ENCODE data around the gene MKI67. TPM values are rescaled to one million over a fixed set of nuclear protein-coding genes. Genes with fewer than 3 reads are reported as not detected.
A peak's percentile ranks its signal among the peaks of the same experiment; 100 is the strongest.

Gene MKI67
- total RNA-seq, 2 donors from 2014 or later = 0.41 to 2.7 TPM

DNA sequence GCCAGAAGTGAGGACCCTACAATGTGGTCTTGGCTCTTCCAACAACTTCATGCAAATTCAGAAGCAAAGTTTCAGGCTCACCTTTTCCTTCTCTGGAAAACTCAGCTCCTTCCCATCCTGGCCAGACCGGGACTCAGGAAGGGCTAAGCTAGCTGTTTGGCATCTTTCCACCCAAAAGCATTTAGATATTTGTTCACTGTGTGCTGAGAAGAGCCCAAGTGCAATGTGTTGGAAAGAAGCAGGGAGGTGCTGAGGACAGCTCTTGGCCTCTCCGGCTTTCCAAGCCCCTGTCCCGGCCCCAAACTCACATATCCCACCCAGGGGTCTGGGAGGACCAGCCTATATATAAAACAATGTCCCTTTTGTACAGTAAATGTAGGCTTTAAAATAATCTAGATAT is 44.5 kb downstream of the MKI67 start:
- Histone ChIP-seq H3K36me3 (no peaks in the 10 kb centered on the region), H3K27ac (no peak overlapping the region), H3K9me3 (no peaks in the 10 kb centered on the region), H3K4me1 (ENCODE audit: control insufficient read depth in 1 of 2, low read depth in 2 of 2) (no peaks in the 10 kb centered on the region), H3K27me3 (replicated peaks; ENCODE audit: insufficient read depth) (no peaks in the 10 kb centered on the region), H3K4me3 (no peak overlapping the region)
- ATAC-seq (ENCODE audit: insufficient number of reproducible peaks, low FRiP score, low read depth) (no peak), DNase-seq (ENCODE audit: low spot score) (no peak)
- TF ChIP-seq, protein P1, sequence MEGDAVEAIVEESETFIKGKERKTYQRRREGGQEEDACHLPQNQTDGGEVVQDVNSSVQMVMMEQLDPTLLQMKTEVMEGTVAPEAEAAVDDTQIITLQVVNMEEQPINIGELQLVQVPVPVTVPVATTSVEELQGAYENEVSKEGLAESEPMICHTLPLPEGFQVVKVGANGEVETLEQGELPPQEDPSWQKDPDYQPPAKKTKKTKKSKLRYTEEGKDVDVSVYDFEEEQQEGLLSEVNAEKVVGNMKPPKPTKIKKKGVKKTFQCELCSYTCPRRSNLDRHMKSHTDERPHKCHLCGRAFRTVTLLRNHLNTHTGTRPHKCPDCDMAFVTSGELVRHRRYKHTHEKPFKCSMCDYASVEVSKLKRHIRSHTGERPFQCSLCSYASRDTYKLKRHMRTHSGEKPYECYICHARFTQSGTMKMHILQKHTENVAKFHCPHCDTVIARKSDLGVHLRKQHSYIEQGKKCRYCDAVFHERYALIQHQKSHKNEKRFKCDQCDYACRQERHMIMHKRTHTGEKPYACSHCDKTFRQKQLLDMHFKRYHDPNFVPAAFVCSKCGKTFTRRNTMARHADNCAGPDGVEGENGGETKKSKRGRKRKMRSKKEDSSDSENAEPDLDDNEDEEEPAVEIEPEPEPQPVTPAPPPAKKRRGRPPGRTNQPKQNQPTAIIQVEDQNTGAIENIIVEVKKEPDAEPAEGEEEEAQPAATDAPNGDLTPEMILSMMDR (IDR thresholded peaks at IDR 0.05) = no peak

DNA sequence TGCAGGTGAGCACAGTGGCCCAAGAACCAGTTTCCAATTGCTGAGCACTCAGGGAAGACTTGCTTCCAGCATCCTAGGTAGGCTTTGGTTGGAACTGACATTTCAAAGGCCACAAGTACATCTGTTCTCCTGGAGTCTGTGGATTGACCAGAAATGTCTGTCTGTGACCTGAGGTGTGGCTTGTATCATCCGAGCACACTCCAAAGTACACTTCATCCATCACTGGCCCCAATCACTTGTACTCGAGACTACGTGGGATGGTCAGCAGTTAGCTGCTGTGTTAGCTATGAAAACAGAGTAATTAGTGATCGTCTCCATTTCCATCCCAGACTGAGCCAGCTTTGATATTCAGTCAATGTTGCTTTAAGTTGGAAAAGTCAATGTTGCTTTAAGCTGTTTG is 45.0 kb downstream of the MKI67 start:
- Histone ChIP-seq H3K27ac (no peak overlapping the region), H3K36me3 (no peaks in the 10 kb centered on the region), H3K4me3 (no peak overlapping the region), H3K4me1 (ENCODE audit: control insufficient read depth in 1 of 2, low read depth in 2 of 2) (no peaks in the 10 kb centered on the region), H3K9me3 (no peaks in the 10 kb centered on the region), H3K27me3 (replicated peaks; ENCODE audit: insufficient read depth) (no peaks in the 10 kb centered on the region)
- ATAC-seq (ENCODE audit: insufficient number of reproducible peaks, low FRiP score, low read depth) = no peak
- TF ChIP-seq, protein P1 (IDR thresholded peaks at IDR 0.05) = no peak
- no peak for DNase-seq (ENCODE audit: low spot score)

DNA sequence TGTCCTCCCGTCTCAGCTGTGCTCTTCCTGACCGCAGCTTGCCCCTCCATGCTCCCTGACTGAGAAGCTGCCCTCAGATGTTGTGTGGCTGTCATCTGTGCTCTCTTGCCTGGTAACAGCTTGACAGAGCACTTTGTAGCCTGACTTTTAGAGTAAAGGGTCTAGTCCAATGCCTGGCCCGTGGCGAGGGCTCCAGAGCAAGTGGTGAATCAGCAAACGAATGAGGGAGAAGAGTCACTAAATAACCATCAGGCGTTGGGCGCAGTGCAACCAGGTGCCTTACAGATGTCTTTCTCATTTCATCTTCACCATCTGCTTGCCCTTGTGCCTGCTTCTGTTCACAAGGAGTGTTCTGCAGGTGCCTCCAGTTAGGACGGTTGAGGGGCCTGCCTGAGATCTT is 45.6 kb downstream of the MKI67 start:
- ATAC-seq (ENCODE audit: insufficient number of reproducible peaks, low FRiP score, low read depth) (no peak), DNase-seq (ENCODE audit: low spot score) (no peak)
- Histone ChIP-seq H3K4me1 (ENCODE audit: control insufficient read depth in 1 of 2, low read depth in 2 of 2) (no peaks in the 10 kb centered on the region), H3K36me3 (no peaks in the 10 kb centered on the region), H3K9me3 (no peaks in the 10 kb centered on the region), H3K4me3 (no peak overlapping the region), H3K27me3 (replicated peaks; ENCODE audit: insufficient read depth) (no peaks in the 10 kb centered on the region), H3K27ac (no peak overlapping the region)
- TF ChIP-seq, protein P1 (IDR thresholded peaks at IDR 0.05) = no peak

DNA sequence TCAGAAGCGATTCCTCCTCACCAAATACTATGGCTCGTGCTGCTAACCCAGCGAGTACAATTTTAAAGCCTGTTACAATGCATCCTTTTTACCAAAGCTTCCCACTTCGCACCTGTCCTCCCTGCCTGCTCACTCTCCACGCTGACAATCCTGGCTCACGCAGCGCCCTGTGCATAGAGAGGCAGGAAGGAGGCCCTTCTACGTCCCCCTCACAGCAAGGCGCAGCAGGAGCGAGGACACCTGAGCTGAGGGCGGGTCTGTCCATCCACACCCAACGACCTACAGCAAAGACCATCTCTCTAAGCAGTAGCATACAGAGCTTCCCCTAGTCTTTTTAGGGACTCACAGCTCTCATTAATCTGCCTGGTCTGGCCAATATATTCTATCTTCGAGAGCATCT is 46.0 kb downstream of the MKI67 start:
- ATAC-seq (ENCODE audit: insufficient number of reproducible peaks, low FRiP score, low read depth) (no peak), DNase-seq (ENCODE audit: low spot score) (no peak)
- TF ChIP-seq, protein P1 (IDR thresholded peaks at IDR 0.05) = no peak
- no peaks in the 10 kb centered on the region for H3K36me3 ChIP-seq
- H3K4me3 ChIP-seq = no peak overlapping the region
- H3K9me3 ChIP-seq = no peaks in the 10 kb centered on the region
- H3K27me3 ChIP-seq (replicated peaks; ENCODE audit: insufficient read depth) = no peaks in the 10 kb centered on the region
- H3K27ac ChIP-seq = no peak overlapping the region
- no peaks in the 10 kb centered on the region for H3K4me1 ChIP-seq (ENCODE audit: control insufficient read depth in 1 of 2, low read depth in 2 of 2)

DNA sequence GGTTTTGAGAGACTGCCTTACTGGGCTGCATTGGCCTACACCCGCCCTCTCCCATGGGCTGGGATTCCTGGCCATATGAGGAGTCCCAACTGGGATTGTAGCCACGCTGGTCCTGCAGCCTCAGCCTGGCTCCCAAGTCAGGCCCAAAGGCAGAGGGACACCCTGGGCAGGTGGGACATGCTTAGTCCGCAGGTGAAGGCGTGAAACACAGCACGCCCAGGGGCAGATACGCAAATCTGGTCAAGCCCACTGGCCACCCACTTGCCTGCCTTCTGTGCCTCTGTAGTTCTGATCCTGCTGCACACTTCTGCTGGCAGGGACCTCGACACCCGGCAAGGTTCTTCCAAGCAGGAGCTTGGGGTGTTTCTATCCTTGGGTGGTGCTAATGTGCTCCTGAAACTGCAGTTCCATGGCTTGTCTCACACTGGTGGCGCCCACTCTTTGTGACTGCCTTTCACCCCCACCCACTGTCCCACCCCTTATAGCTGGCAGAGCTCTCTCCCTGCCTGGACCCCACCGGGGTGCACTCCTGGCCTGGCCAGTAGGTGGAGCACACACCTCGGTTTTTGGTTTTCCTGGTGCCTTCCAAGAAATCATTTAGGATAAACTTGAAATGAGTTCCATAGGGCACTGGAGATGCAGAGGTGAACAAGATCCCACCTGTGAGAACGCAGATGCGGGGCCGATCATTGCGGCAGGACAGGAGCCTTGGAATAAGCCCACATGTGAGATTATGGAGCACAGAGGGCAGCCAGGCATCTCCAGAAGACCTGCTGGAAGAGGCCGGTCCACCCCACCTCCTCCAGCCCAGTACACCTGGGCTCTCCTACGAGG is 47.9 kb downstream of the MKI67 start:
- no peak for DNase-seq (ENCODE audit: low spot score)

More for the DNA sequence above, 47.9 kb downstream of the MKI67 start:
- no peak for ATAC-seq (ENCODE audit: insufficient number of reproducible peaks, low FRiP score, low read depth)
- Histone ChIP-seq H3K27ac (no peak overlapping the region), H3K36me3 (peaks cover 3% of the 10 kb centered on the region), H3K4me3 (no peak overlapping the region), H3K9me3 (no peaks in the 10 kb centered on the region), H3K27me3 (replicated peaks; ENCODE audit: insufficient read depth) (no peaks in the 10 kb centered on the region), H3K4me1 (ENCODE audit: control insufficient read depth in 1 of 2, low read depth in 2 of 2) (no peaks in the 10 kb centered on the region)
- TF ChIP-seq, protein P1 (IDR thresholded peaks at IDR 0.05) = peak; percentile 46
